OCI-LY1 (cell line): ENCODE data around the gene PCSK2.

Source experiments
- H2AFZ ChIP-seq: fragments of 200-600 bp; sonication (generic), shearing (Covaris generic); 2 replicates; pipeline ENCODE4 v1.6.0; 2014; ENCODE audit warnings: antibody characterized with exemption, mild to moderate bottlenecking, low read length
- H3F3A ChIP-seq: fragments of 200-600 bp; sonication (generic), shearing (Covaris generic); 2 replicates; pipeline ENCODE4 v1.6.0; 2014; ENCODE audit warnings: mild to moderate bottlenecking, antibody characterized with exemption, low read length, moderate library complexity; ENCODE audit not compliant: insufficient read depth
- H3K27ac ChIP-seq: fragments of 200-600 bp; sonication (generic); 2 replicates; pipeline ENCODE4 v1.5.1; 2014; ENCODE audit warnings: low read length, mixed run types, mild to moderate bottlenecking, low read depth; ENCODE audit not compliant: poor library complexity, severe bottlenecking
- H3K27me3 ChIP-seq: fragments of 200-600 bp; sonication (generic); 2 replicates; pipeline ENCODE4 v1.6.0; 2014; ENCODE audit warnings: antibody characterized with exemption, mild to moderate bottlenecking, low read length, moderate library complexity; ENCODE audit not compliant: insufficient read depth
- H3K36me3 ChIP-seq: fragments of 200-600 bp; sonication (generic); 2 replicates; pipeline ENCODE4 v1.6.1; 2014; ENCODE audit warnings: mild to moderate bottlenecking, antibody characterized with exemption, low read length, moderate library complexity, mixed read lengths; ENCODE audit not compliant: insufficient read depth
- H3K4me1 ChIP-seq: fragments of 200-600 bp; sonication (generic); 2 replicates; pipeline ENCODE4 v1.5.1; 2014; ENCODE audit warnings: mild to moderate bottlenecking, low read length, moderate library complexity; ENCODE audit not compliant: insufficient read depth, severe bottlenecking
- H3K4me2 ChIP-seq: fragments of 200-600 bp; sonication (generic), shearing (Covaris generic); 2 replicates; pipeline ENCODE4 v1.6.1; 2014; ENCODE audit warnings: low read length
- H3K4me3 ChIP-seq: fragments of 200-600 bp; sonication (generic); 2 replicates; pipeline ENCODE4 v1.5.1; 2014; ENCODE audit warnings: low read length, low read depth, mild to moderate bottlenecking, mixed read lengths; ENCODE audit not compliant: poor library complexity, severe bottlenecking
- H3K79me2 ChIP-seq: fragments of 200-600 bp; shearing (Covaris generic); 2 replicates; pipeline ENCODE4 v1.6.1; 2016; ENCODE audit warnings: mixed run types, low read length, mixed read lengths; ENCODE audit not compliant: insufficient read depth
- H3K9ac ChIP-seq: fragments of 200-600 bp; sonication (generic), shearing (Covaris generic); 2 replicates; pipeline ENCODE4 v1.6.1; 2014; ENCODE audit warnings: mild to moderate bottlenecking, low read length, mixed read lengths
- H3K9me2 ChIP-seq: fragments of 200-600 bp; sonication (generic), shearing (Covaris generic); 2 replicates; pipeline ENCODE4 v1.6.1; 2014; ENCODE audit warnings: low read depth, mild to moderate bottlenecking, low read length, mixed read lengths
- H3K9me3 ChIP-seq: fragments of 200-600 bp; shearing (Covaris generic); 2 replicates; pipeline ENCODE4 v1.6.1; 2014; ENCODE audit warnings: low read length, mixed read lengths
- H4K20me1 ChIP-seq: fragments of 200-600 bp; sonication (generic), shearing (Covaris generic); 2 replicates; pipeline ENCODE4 v1.6.0; 2016; ENCODE audit warnings: mild to moderate bottlenecking, low read length; ENCODE audit not compliant: insufficient read depth
- EZH2 ChIP-seq: fragments of 200-600 bp; sonication (generic), shearing (Covaris generic); IDR thresholded peaks from 2 replicates; pipeline ENCODE4 v1.8.0; 2017; ENCODE audit warnings: borderline replicate concordance, mixed run types, mild to moderate bottlenecking, antibody characterized with exemption, low read length, moderate library complexity, mixed read lengths
- TF ChIP-seq, protein P1 (sequence below): fragments of 200-600 bp; sonication (generic), shearing (Covaris generic); IDR thresholded peaks from 2 replicates; pipeline ENCODE4 v1.5.1; 2017; ENCODE audit warnings: mild to moderate bottlenecking, antibody characterized with exemption, low read length, moderate library complexity, mixed read lengths

PCSK2 gene

DNA sequence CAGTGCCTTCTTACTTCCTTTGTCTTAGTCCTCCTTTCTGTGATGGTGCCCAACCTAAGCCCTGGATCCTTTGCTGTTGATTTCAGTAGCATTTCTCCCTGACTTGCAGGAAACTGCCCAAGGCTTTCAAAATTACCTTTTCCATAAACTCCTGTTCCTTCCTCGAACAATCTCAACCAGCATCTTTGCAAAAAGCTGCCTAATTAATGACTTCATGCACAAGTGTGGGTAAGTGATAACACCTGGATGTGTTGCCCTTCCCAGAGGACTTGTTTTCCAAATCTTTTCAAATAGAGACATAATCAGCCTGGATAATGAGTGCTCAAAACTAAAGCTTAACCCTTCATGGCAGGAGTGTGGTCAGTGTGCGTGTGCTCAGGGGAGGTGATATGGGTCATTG is 118.0 kb downstream of the PCSK2 start:
- H3K4me2 ChIP-seq = no peak overlapping the region
- no peaks in the 10 kb centered on the region for H4K20me1 ChIP-seq
- H3K9me3 ChIP-seq = no peaks in the 10 kb centered on the region
- no peak overlapping the region for H2AFZ ChIP-seq
- H3K9ac ChIP-seq = no peak overlapping the region
- no peaks in the 10 kb centered on the region for H3F3A ChIP-seq
- no peak overlapping the region for H3K27ac ChIP-seq
- H3K27me3 ChIP-seq = no peaks in the 10 kb centered on the region
- H3K36me3 ChIP-seq = no peaks in the 10 kb centered on the region
- no peaks in the 10 kb centered on the region for H3K4me1 ChIP-seq
- H3K9me2 ChIP-seq = no peaks in the 10 kb centered on the region
- no peaks in the 10 kb centered on the region for H3K79me2 ChIP-seq
- no peak for TF ChIP-seq EZH2
- TF ChIP-seq, protein P1, sequence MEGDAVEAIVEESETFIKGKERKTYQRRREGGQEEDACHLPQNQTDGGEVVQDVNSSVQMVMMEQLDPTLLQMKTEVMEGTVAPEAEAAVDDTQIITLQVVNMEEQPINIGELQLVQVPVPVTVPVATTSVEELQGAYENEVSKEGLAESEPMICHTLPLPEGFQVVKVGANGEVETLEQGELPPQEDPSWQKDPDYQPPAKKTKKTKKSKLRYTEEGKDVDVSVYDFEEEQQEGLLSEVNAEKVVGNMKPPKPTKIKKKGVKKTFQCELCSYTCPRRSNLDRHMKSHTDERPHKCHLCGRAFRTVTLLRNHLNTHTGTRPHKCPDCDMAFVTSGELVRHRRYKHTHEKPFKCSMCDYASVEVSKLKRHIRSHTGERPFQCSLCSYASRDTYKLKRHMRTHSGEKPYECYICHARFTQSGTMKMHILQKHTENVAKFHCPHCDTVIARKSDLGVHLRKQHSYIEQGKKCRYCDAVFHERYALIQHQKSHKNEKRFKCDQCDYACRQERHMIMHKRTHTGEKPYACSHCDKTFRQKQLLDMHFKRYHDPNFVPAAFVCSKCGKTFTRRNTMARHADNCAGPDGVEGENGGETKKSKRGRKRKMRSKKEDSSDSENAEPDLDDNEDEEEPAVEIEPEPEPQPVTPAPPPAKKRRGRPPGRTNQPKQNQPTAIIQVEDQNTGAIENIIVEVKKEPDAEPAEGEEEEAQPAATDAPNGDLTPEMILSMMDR = no peak
- no peak overlapping the region for H3K4me3 ChIP-seq

DNA sequence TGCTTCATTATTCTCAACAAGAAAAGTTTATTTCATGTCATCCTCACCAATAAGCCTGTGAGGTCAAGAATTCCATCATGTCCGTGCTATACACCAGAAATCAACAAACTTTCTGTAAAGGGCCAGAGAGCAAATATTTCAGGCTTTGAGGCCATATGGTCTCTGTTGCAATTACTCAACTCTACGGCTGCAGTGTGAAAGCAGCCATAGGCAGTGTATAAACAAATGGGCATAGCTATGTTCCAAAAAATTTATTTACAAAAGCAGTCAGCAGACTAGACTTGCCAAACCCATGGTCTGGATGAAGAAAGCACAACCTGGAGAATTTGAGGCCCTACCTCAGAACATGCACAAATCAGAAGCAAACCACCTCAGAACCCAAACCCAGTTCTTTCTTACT is 118.5 kb downstream of the PCSK2 start:
- Histone ChIP-seq H3K9me3 (no peaks in the 10 kb centered on the region), H3K4me1 (no peaks in the 10 kb centered on the region), H4K20me1 (no peaks in the 10 kb centered on the region), H3K9ac (no peak overlapping the region), H3K27ac (no peak overlapping the region), H3K36me3 (no peaks in the 10 kb centered on the region), H3K9me2 (no peaks in the 10 kb centered on the region), H3F3A (no peaks in the 10 kb centered on the region), H3K27me3 (no peaks in the 10 kb centered on the region), H3K4me3 (no peak overlapping the region), H3K4me2 (no peak overlapping the region), H3K79me2 (no peaks in the 10 kb centered on the region), H2AFZ (no peak overlapping the region)
- TF ChIP-seq EZH2 = no peak
- TF ChIP-seq, protein P1 = no peak

DNA sequence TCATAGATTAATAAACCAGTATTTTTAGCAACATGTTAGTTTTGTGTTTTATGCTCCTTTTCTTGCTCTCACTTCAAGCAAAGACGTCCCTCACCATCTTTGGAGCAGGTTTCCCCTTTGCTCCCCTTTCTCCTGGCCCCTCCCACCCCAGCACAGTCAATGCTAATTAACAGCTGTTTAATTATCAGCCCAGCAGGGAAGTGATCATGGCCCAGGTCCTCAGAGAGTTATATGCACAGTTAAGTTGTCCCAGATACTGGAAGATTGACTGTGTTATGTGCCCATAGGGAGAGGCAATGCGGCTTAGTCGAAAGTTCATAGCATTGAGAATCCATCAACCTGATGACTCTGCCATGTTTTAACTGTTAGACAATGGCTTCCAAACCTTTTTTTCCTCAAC is 123.5 kb downstream of the PCSK2 start:
- H3F3A ChIP-seq = no peaks in the 10 kb centered on the region
- no peaks in the 10 kb centered on the region for H4K20me1 ChIP-seq
- no peaks in the 10 kb centered on the region for H3K4me1 ChIP-seq
- H3K9ac ChIP-seq = no peak overlapping the region
- no peaks in the 10 kb centered on the region for H3K9me2 ChIP-seq
- no peaks in the 10 kb centered on the region for H3K27me3 ChIP-seq
- H3K79me2 ChIP-seq = no peaks in the 10 kb centered on the region
- no peak overlapping the region for H2AFZ ChIP-seq
- no peaks in the 10 kb centered on the region for H3K36me3 ChIP-seq
- no peak overlapping the region for H3K4me2 ChIP-seq
- H3K4me3 ChIP-seq = no peak overlapping the region
- no peak for TF ChIP-seq EZH2
- TF ChIP-seq, protein P1 = no peak
- H3K27ac ChIP-seq = no peak overlapping the region
- H3K9me3 ChIP-seq = no peaks in the 10 kb centered on the region
